PC-9 (cell line): Measurements from ENCODE around the gene CEP70. TPM values are rescaled to one million over a fixed set of nuclear protein-coding genes. Genes with fewer than 3 reads are reported as not detected.

Source experiments
- BruUV-seq: library from RNA; stranded (reverse); fragments of 400-500 nt; replicated peaks from 2 replicates; lab custom pipeline; 2021; lab: Mats Ljungman, UMichigan
- CTCF ChIA-PET: fragments of 300-600 bp; sonication (Branson Sonifier 250); formaldehyde crosslinking; loops from one replicate; lab custom pipeline; 2022; ENCODE audit warnings: antibody characterized with exemption; lab: Charles Lee
- POLR2A ChIA-PET: fragments of 300-600 bp; sonication (Branson Sonifier 250); formaldehyde crosslinking; loops from one replicate; lab custom pipeline; 2022; ENCODE audit warnings: antibody characterized with exemption; ENCODE audit not compliant: unreplicated experiment; lab: Charles Lee
- DNase-seq, 2 experiments: peaks; one replicate each; pipeline versions ENCODE4 v3.0.0 to v3.0.0-alpha.2; 2015 to 2022; ENCODE audit warnings: mixed read lengths in 1 of 2
- H2AFZ ChIP-seq: fragments of 200-600 bp; sonication (generic); 2 replicates; pipeline ENCODE4 v1.8.1; 2017; ENCODE audit warnings: antibody characterized with exemption
- H3F3A ChIP-seq: fragments of 200-600 bp; sonication (generic); 2 replicates; pipeline ENCODE4 v1.8.1; 2017; ENCODE audit warnings: antibody characterized with exemption, mild to moderate bottlenecking, low read depth; ENCODE audit not compliant: insufficient read depth
- H3K27ac ChIP-seq: fragments of 200-600 bp; sonication (generic); 2 replicates; pipeline ENCODE4 v1.6.1; 2016; ENCODE audit warnings: mixed run types
- H3K27me3 ChIP-seq: fragments of 200-600 bp; sonication (generic); 2 replicates; pipeline ENCODE4 v1.6.1; 2016; ENCODE audit warnings: low read depth, mixed run types; ENCODE audit not compliant: insufficient read depth
- H3K36me3 ChIP-seq: fragments of 200-600 bp; sonication (generic); 2 replicates; pipeline ENCODE4 v1.6.1; 2016; ENCODE audit warnings: low read depth, mixed run types
- H3K4me1 ChIP-seq: fragments of 200-600 bp; sonication (generic); replicated peaks from 2 replicates; pipeline ENCODE4 v1.6.1; 2016; ENCODE audit warnings: mixed run types; ENCODE audit not compliant: insufficient read depth
- H3K4me2 ChIP-seq: fragments of 200-600 bp; sonication (generic); 2 replicates; pipeline ENCODE4 v1.6.1; 2017; ENCODE audit warnings: mixed run types
- H3K4me3 ChIP-seq: fragments of 200-600 bp; sonication (generic); 2 replicates; pipeline ENCODE4 v1.6.1; 2016; ENCODE audit warnings: mixed run types
- H3K79me2 ChIP-seq: fragments of 200-600 bp; sonication (generic); 2 replicates; pipeline ENCODE4 v1.6.1; 2017; ENCODE audit warnings: low read depth, mixed run types
- H3K9me2 ChIP-seq: fragments of 200-600 bp; sonication (generic); 2 replicates; pipeline ENCODE4 v1.8.1; 2017; ENCODE audit warnings: mild to moderate bottlenecking; ENCODE audit not compliant: insufficient read depth
- H3K9me3 ChIP-seq: fragments of 200-600 bp; sonication (generic); 2 replicates; pipeline ENCODE4 v1.8.1; 2016; ENCODE audit warnings: low read depth; ENCODE audit not compliant: insufficient read depth
- H4K20me1 ChIP-seq: fragments of 200-600 bp; sonication (generic); 2 replicates; pipeline ENCODE4 v1.8.1; 2017; ENCODE audit not compliant: insufficient read depth
- CTCF ChIP-seq: fragments of 200-600 bp; sonication (generic); conservative IDR thresholded peaks from 2 replicates; pipeline ENCODE4 v1.6.1; 2017; ENCODE audit warnings: mixed run types, antibody characterized with exemption, mild to moderate bottlenecking, moderate library complexity
- EZH2 ChIP-seq: fragments of 200-600 bp; sonication (generic); IDR thresholded peaks from 2 replicates; pipeline ENCODE4 v1.8.0; 2017; ENCODE audit warnings: antibody characterized with exemption, low read depth
- intact Hi-C: fragments of 100-400 bp; cut with micrococcal nuclease; formaldehyde crosslinking; loops from one replicate; pipeline ENCODE4 v1.10.0; 2022; ENCODE audit not compliant: unreplicated experiment
- total RNA-seq: library from RNA; stranded (reverse); gene quantifications from 2 replicates; pipeline ENCODE4 v1.2.3, GENCODE V29; 2021

The CEP70 gene
- total RNA-seq, 1 experiment from 2014 or later = 73.6 TPM

DNA sequence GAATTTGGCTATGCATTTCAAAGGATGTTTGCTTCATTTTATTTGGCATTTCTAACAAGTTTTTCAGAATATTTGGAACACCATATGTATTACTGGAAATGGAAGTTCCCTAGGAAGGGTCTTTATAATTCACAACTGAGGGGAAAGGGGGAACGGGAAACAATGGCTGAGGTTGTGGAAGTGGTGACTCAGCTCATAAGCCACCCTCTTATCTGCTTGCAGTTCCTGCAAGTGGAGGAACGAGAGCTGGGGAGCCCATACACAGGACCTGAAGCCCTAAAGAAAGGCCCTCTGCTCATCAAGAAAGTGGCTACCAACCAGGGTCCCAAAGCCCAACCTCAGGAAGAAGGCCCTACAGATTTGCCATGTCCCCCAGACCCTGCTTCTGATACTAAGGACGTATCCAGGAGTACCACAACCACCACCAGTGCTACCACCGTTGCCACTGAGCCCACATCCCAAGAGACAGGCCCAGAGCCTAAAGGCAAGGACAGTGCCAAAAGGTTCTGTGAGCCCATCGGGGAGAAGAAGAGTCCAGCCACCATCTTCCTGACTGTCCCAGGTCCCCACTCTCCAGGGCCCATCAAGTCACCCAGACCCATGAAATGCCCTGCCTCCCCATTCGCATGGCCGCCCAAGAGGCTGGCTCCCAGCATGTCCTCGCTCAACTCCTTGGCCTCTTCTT is 121.8 kb downstream of the CEP70 start:
- H2AFZ ChIP-seq = no peak overlapping the region
- 0 out of 2 replicates have a peak, but pooled peaks cover 4% of the 10 kb centered on the region for H3K9me2 ChIP-seq
- DNase-seq = no peak
- CTCF ChIA-PET = interaction anchor here (0.6 kb wide), 2 partner anchors 384 to 464 kb away, joined by 3 to 6 read pairs; no protein-coding TSS in a partner anchor
- intact Hi-C loops = no loop called here
- no peak overlapping the region for H3K4me2 ChIP-seq
- H3K27ac ChIP-seq = no peak overlapping the region
- no peaks in the 10 kb centered on the region for H3K79me2 ChIP-seq
- POLR2A ChIA-PET = no interaction called here
- H3K9me3 ChIP-seq = no peaks in the 10 kb centered on the region
- no peaks in the 10 kb centered on the region for H3K4me1 ChIP-seq
- no peak for TF ChIP-seq EZH2
- no peak for TF ChIP-seq CTCF
- H4K20me1 ChIP-seq = no peaks in the 10 kb centered on the region
- no TSS peak for BruUV-seq
- H3K36me3 ChIP-seq = no peaks in the 10 kb centered on the region
- no peaks in the 10 kb centered on the region for H3K27me3 ChIP-seq
- H3F3A ChIP-seq = no peaks in the 10 kb centered on the region
- no peak overlapping the region for H3K4me3 ChIP-seq

DNA sequence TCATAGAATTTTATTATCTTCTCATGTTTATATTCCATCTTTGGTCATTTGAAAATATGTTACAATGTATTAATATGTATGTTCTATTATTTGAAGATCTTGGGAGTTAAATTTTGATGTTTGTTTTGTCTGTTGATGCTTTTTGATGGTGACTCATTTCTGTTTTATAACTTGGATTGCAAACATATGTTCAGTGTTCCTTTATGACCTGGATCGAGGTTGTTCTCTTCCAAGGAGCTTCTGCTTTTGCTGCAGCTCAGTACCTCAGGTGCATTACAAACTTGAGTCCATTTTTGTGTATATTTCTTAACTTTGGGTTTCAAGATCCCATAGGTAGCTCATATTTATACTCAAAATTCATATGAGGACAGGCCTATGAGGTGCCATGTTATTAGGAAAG is 122.6 kb downstream of the CEP70 start:
- intact Hi-C loops = no loop called here

GRCh38 chr3:138470687-138471086 is 123.4 kb downstream of the CEP70 start:
- TF ChIP-seq EZH2 (no peak), CTCF (no peak)
- no peaks in the 10 kb centered on the region for H3F3A ChIP-seq
- CTCF ChIA-PET = no interaction called here
- no peaks in the 10 kb centered on the region for H3K36me3 ChIP-seq
- no peaks in the 10 kb centered on the region for H4K20me1 ChIP-seq
- H3K9me3 ChIP-seq = no peaks in the 10 kb centered on the region
- H3K4me2 ChIP-seq = no peak overlapping the region
- POLR2A ChIA-PET = no interaction called here
- H3K4me1 ChIP-seq = no peaks in the 10 kb centered on the region
- H3K9me2 ChIP-seq = 0 out of 2 replicates have a peak, but pooled peaks cover 4% of the 10 kb centered on the region
- no peaks in the 10 kb centered on the region for H3K27me3 ChIP-seq
- H2AFZ ChIP-seq = no peak overlapping the region
- BruUV-seq = no TSS peak
- intact Hi-C loops = no loop called here
- H3K79me2 ChIP-seq = no peaks in the 10 kb centered on the region
- no peak for DNase-seq
- H3K27ac ChIP-seq = no peak overlapping the region
- H3K4me3 ChIP-seq = no peak overlapping the region

More for the DNA sequence above, 122.6 kb downstream of the CEP70 start:
- ChIA-PET CTCF (interaction anchor here (0.6 kb wide), 1 partner anchor 383 kb away, joined by 6 read pairs; no protein-coding TSS in a partner anchor), POLR2A (no interaction called here)
- Histone ChIP-seq H2AFZ (no peak overlapping the region), H4K20me1 (no peaks in the 10 kb centered on the region), H3K9me3 (no peaks in the 10 kb centered on the region), H3K27ac (no peak overlapping the region), H3K4me3 (no peak overlapping the region), H3K36me3 (no peaks in the 10 kb centered on the region), H3K4me2 (no peak overlapping the region), H3F3A (no peaks in the 10 kb centered on the region), H3K4me1 (no peaks in the 10 kb centered on the region), H3K79me2 (no peaks in the 10 kb centered on the region), H3K27me3 (no peaks in the 10 kb centered on the region), H3K9me2 (0 out of 2 replicates have a peak, but pooled peaks cover 4% of the 10 kb centered on the region)
- no peak for DNase-seq
- TF ChIP-seq EZH2 (no peak), CTCF (no peak)
- no TSS peak for BruUV-seq
